HG03139 (cell line): ENCODE data around the gene XXYLT1.
"Not testable (repeated sequence)": the region's sequence is repeated elsewhere in the genome, so short reads cannot be mapped to it uniquely, and the experiment has no call there.

Source experiments
- ATAC-seq: cut with Tn5 transposase; IDR thresholded peaks from one replicate; pipeline ENCODE4 v1.9.1; 2021; ENCODE audit not compliant: unreplicated experiment

The XXYLT1 gene

DNA sequence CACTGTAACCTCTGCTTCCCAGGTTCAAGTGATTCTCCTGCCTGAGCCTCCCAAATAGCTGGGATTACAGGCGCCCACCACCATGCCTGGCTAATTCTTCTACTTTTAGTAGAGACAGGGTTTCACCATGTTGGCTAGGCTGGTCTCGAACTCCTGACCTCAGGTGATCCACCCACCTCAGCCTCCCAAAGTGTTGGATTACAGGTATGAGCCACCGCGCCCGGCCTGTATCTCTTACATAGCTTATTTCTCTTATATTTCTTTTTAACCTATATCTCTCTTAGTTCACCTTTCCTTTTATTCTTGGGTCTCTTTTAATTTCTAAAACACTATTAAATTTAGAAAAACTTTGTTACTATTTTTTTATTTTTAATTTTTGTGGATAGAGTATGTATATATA lies 42.1 kb downstream of the XXYLT1 start:
- ATAC-seq: not testable (repeated sequence)

DNA sequence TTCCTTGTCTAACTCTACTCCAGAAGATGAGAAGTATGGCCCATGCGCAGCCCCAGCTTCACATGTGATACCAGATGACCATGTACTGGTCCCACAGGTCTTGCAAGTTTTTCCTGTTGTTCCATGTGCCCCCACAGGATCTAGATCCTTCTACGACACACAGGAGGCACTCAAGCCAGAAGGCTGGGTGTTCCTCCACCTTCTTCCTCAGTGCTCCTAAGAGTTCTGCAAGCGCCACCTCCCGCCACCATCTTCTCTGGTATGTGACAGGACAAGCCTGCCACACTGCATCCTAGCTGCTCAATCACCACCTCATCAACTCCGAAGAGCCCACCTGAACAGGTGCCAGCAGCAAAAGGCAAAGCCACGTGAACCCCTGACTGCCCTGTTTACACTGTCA lies 43.1 kb downstream of the XXYLT1 start:
- ATAC-seq: no peak

DNA sequence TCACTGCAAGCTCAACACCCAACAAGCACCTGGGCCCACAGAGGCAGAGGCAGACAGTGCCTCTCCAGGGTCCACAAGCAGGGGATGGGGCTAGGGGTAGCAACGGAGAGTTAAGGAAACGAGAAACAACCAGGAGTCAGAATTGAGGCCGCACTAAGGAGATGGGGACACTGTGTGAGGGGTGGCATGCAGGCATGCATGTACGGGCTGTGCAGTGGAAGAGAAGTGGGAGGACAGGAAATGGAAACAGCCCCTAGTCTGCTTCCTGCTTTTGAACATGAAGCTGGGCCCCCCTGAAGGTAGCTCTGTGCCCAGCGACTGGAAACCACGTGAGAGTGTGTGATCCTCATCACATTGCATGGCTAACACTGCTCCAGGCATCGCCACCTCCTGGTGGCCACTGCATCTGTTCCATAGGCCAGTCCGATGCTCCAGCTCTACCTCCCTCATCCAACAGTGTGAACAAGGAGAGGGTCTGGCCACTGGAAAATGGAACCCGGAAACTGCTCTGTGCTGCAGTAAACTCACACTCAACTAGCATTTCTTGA lies 44.0 kb downstream of the XXYLT1 start:
- no peak for ATAC-seq

DNA sequence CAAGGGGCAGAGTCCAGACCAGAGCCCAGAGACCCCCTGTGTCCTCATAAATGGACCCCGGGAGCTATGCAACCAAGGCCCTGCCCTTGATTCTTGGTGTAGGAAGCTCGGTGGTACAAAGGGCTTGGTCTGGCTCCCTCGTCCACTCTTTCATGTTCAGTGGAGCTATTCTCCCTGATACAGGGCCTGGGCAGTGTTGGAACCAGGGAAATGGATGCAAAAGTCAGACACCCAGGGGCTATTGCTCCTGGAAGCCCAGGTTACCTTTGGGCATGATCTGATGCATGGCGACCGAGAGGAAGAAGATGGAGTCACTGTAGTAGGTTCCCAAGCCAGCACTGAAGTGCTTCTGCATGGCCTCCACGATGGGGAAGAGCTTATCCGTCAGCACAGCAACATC lies 44.5 kb downstream of the XXYLT1 start:
- ATAC-seq: no peak

DNA sequence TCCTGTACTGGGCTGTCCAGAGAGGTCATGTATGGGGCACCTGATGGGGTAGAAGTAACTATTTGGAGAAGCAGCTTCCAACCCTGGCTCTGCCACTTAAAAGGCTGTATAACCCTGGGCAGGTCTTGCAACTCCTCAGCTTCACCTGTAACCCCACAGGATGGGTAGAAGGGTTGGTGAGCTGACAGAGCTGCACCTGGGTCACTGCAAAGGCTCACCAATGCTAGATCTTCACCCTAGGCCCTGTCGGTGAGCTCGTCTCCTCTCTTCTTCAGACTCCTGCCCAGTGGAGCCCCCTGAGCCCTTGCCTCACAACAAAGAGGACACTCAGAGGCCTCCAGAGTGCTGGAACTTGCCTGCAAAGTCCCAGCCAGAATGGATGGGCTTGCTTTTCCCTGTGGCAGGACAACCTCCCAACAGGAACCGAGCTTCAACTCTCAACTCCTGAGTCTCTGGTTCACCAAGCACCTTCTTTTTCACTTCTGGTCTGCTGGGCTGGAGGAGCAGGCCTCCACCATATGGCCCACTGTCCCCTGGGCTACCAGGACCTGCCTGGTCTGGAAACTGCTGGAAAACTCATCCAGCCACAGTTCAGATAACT lies 45.9 kb downstream of the XXYLT1 start:
- no peak for ATAC-seq

DNA sequence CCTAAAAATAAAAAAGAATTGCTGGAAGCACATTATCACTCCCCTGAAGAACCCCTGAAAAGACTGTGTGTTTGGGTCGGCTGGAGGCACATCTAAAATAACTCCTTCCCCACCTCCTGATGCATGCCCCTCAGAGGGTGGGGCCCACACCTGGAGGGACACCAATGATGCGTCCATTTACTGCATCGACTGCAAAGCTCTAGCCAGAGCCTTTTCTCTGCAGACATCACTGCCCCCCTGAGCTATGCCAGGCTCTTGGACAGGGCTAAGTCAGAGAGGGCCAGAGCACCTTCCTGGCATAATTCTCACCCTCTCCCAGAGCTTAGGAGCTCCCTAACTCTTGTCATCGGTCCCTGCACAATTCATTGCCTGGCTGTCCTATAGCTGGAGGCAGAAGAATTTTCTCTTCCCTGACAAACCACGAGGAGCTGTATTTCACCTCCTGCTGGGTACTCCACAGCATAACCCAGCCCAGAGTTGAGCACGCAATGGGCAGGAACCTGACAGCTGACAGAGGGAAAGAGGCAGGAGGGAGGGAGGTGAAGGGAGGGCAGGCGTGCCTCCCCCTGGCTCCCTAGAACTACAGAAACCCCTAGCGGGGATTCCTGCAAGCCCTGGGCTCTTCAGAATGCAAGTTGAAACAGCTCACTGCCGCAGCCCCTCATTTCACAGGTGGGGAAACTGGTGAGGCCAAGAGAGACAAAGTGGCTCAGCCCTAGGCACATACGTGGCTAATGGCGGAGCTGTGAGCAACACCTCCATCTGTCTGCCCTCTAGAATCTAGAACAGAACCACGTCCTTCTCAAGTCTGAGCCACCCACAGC lies 46.6 kb downstream of the XXYLT1 start:
- ATAC-seq: no peak

DNA sequence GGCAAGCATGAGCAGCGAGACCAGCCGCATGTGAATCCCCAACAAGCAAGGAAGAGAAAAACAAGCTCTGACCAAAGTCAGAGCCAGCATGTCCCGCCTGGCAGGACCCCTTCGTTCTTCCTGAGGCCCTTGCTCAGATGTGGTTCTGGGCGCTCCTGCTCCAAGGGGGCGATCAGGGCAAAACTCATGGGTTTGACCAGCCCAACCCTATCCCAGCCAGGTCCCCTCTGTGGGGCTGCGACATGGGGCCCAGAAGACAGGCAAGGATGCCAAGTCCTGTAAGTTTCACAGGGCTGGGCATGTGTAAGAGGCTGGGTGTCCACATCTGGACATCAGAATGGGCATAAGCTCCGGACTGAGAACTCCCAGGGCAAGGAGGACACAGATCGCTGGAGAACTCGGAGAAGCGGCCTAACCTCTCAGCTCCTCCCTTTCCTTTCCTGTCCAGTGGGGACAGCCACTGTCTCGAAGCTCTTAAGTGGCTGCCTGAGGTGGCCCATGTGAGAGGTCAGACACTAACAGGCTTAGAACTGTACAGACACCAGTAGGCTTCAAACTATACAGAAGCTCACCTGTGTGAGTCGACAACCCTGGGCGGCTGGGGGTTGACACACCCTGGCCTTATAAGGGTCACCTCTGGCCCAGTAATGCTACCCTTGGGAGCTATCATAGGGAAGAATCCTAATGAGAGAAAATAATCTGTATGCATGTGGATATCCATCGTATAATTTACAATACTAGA lies 48.9 kb downstream of the XXYLT1 start:
- no peak for ATAC-seq

DNA sequence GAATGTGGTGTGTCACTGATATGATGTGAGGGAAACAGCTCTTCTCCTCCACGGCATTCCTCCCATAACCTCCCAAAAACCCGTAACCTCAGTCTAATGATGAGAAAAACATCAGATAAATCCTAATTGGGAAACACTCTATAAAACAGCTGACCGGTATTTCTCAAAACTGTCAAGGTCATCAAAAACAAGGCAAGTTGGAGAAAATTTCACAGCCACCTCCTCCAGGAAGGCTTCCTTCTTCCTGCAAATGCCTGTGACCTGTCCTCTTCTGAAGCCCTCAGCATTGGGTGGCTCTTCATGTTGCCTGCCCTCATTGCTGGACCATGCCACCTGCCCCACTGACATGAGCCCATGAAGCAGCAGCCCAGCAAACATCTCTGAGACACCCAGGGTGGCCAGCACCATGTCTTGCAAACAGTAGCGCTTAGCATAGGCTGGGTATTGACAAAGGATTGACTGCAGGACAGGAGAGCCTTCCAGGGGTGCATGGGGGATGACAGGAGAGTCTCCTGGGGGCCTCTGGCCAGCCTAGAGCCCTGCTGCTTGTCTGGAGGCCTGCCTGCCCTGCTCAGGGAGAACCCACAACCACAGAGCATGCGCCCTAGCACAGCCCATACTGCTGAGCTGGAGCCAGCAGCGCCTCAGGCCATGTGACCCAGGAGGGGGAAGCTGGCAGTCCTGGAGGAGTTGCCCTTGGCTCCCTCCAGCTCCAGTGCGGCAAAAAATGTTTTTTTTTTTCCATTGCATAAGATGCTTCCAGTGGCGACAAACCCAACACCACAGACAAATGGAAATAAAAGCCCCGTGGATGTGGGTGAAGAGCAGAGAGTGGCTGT lies 49.7 kb downstream of the XXYLT1 start:
- no peak for ATAC-seq

DNA sequence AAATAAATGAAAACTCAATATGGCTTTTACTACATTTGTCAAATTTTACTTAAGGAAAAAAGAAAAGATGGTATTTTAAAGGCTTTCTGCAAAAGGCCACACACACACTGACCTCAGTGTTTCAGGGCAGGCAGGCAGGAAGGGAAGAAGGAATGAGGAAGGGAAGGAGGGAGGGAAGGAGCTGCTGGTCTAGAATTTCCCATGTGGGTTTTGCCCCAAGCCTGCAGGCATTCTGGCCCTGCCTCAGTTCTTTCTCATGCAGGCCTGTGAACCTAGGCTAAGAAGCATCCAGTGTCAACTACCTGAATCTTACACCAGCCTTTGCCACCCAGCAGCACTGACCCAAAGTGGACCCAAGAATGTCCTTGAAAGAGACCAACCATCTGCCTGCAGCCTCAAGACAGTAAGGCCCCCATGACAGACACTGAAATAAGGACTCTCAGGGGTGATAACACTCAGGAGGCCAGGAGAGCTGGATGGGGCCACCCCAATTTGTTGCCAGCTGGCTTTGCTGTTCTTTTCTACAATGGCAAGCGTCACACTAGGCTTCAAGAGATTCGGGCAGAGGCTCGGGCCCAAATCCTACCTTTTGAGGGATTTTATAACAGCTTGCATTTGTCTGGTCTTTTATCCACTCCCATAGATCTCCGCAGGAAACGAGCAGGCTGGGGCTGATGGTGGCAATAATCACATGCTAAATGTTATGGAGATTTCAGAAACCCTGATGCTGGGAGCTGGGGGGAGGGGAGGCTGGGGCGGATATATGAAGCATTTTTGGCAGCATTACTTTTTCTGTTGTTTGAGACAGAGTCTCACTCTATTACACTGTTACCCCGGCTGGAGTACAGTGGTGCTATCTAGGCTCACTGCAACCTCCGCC lies 51.4 kb downstream of the XXYLT1 start:
- no peak for ATAC-seq

DNA sequence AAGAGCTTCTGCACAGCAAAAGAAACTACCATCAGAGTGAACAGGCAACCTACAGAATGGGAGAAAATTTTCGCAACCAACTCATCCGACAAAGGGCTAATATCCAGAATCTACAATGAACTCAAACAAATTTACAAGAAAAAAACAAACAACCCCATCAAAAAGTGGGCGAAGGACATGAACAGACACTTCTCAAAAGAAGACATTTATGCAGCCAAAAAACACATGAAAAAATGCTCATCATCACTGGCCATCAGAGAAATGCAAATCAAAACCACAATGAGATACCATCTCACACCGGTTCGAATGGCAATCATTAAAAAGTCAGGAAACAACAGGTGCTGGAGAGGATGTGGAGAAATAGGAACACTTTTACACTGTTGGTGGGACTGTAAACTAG lies 52.6 kb downstream of the XXYLT1 start:
- ATAC-seq: not testable (repeated sequence)

DNA sequence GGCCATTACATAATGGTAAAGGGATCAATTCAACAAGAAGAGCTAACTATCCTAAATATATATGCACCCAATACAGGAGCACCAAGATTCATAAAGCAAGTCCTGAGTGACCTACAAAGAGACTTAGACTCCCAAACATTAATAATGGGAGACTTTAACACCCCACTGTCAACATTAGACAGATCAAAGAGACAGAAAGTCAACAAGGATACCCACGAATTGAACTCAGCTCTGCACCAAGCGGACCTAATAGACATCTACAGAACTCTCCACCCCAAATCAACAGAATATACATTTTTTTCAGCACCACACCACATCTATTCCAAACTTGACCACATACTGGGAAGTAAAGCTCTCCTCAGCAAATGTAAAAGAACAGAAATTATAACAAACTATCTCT lies 55.4 kb downstream of the XXYLT1 start:
- ATAC-seq: not testable (repeated sequence)

DNA sequence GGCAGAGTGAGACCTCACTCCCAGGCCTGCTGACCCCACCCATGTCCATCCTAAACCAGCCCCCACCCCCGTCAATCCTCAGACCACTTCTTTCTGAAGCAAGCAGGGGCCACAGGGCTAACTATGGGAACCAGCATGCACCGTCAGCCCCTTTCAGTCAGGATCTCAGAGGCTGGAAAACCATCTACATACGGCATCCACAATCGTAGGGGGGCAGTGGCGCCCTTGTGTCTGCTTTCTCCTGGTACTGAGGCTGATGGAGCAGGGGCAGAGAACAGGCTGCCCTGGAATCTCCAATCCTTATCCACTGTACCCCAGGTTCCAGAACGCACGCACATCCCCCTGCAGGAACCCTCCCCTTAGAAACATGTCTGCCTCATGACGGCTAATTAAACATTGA lies 56.6 kb downstream of the XXYLT1 start:
- no peak for ATAC-seq

DNA sequence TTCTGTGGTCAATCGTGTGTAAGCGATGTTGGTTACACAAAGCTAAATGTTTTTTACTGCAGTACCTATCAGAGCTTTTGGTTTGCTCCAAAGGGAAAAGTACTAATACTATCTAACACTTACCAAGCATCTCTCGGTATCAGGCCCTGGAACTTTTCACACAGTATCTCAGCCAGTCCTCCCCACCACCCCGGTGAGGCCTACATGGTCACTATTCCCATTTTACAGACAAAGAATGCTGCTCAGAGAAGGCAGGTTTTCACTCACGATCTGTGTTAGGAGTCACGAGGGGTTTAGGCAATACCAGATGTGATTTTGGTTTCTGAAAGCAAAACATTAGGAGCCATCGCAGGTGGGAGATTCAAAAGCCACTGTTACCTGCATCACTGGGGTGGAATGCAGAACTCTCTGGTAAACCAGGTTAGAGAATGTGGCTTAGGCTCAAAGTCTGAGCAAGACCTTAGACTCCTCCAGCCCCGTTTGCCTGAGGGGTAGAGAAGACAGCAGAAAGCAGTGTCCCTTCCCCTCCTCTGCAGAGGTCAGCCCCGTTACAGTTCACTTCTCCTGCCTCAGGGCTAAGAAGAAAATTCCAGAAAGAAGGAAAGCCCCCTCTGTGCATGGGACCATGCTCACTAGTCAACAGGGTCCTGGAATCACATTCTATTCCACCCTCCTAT lies 57.2 kb downstream of the XXYLT1 start:
- ATAC-seq: no peak

DNA sequence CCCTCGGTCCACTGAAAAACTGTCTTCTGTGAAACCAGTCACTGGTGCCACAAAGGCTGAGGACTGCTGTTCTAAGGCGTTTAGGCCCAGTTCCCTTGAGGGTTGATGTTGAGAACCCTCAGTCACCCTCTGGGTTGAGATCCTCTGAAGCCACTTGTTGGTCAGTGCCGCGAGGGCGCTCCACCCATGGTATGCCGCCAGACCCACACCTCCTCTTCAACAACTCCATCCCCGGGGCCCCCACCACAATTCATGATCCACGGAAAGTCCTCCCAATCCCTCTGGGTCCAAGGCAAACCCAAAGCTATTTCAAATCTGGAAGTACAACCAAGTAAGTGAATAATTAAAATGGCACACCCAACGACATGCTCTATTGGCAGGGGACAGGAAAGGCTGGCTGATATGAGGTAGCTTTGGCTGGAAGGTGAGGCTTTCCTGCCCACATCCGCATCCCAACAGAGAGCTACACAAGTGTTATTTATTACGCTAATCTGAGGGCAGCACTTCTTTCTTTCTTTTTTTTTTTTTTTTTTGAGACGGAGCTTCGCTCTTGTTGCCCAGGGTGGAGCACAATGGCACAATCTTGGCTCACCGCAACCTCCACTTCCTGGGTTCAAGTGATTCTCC lies 58.1 kb downstream of the XXYLT1 start:
- no peak for ATAC-seq

DNA sequence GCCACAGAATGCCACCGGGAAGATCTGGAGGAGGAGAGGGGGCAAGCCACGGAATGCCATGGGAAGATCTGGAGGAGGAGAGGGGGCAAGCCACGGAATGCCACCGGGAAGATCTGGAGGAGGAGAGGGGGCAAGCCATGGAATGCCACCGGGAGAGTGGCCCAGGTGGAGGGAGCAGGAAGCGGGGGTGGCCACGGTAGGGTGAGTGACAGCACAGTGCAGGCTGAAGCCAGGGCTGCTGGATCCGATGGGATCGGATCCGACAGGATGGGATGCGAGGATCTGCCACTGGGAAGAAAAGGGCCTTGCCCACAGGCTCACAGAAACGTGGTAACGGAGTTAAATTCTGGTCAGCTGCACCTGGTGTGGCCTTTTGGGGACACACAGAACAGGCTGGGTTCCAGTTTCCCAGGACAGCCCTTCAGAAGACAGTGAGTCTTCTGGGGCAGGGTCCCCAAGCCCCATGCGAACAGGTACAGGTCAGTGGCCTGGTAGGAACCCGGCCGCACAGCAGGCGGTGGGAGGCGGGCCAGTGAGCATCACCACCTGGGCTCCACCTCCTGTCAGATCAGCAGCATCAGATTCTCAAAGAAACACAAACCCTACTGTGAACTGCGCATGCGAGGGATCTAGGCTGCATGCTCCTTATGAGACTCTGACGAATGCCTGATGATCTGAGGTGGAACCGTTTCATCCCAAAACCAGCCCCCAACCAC lies 58.8 kb downstream of the XXYLT1 start:
- no peak for ATAC-seq

DNA sequence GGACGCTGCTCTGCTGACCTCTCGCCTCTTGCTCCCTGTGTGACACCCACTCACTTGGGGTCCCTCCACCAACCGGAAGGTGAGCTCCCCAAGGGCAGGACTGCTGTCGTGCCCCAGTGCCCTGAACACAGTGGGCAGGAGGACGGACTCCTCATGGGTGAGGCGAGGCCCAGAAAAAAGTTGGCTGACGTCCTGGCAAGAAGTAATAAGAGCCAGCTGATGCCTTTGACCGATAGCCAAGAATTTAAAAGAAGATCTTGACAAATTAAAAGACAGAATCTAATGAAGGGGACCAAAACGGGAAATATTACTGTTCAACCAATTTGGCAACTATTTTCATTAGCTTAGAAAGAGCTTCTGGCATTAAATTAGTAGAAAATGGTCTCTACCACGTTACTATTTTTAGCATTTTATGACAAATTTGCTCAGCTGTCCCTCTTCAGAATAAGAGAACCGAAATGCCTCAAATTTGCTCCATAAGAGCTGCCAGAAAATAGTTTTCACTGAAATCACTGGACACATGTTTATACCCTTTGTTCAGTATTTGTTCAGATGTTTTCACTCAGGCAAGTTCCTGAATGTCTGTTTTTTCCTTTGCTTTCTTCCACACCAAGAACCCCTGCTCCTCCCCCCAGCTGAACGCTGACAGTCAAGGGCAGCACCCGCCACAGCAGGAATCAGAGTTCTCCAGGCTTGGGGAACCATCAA lies 60.5 kb downstream of the XXYLT1 start:
- no peak for ATAC-seq

DNA sequence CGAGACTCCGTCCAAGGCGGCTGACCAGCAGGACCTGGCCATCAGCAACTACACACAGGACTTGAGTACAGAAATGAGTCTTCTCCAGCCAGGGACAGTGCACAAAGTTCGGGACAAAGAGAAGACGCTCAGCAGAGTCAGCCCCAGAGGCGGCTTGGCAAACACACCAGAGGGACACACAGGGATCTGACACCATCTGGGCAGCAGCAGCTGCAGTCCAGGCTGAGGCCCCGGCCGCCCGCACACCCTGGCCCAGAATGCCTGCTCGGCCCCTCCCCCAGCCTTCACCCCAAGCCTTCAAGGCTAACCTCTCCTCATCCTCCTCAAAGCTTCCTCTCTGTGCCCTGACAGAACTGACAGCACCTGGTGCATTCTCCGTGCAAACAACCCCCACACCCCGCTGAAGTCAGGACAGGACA lies 61.1 kb downstream of the XXYLT1 start:
- no peak for ATAC-seq
